ENCODE results near the gene MATK.

MATK gene

DNA sequence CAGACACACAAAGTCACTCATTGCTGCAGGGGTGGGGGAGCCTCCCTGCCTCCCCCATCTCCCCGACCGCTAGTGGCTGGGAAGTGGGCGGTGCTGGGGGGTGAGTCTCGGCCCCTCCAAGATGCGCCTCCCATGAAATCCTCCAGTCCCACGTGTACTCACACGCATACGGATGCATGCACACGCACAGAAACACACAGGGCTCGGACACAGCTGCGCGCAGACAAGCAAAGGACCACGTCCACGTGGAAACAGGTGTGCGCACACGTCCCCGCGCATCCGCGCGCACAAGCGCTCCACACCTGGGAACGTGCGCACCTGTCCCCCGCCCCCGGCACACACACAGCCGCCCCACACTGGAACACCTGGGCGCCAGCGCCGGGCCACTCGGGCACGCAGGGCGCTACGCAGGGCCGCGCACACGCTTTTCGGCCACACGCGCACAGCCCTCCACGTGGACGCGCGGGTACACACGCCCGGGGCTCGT is 687 bp downstream of the MATK start:
- DNase-seq: no peak

DNA sequence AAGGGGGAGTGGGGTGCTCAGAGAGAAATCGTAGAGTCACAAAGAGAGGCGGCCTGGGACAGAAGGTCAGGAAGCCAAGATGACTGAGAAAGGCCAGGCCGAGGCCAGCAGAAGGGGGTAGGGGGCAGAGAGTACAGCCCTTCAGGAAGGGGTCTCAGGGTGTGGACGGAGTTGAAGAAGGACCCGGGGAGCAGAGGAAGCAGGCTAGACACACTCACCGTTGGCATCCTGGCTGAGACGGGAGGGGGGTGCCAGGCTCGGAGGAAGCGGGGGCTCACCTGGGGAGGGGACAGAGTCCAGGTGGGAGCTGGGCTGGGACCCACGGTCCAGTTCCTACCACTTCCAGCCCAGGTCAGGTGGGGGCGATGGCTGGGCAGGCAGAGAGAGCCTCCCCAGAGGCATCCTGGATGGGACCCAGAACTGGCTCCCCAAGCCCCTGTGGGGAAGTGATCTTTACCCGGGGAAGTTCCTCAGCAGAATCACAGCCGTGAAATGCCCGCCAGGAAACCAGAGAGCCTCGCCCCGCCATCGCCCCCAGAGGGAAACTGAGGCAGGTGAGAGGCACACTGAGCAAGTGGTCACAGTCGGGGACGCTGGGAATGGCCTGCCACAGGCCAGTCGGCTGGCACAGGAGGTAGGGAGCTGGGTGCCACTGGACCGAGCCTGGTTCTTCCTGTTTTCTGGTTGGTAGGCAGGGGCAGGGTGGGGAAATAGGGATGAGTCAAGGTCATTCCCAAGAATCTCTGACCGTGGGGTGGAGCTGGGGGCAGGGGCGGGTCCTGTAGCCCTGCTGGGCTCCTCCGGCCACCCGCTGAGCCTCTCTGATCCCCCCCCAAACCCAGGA is 1.4 kb downstream of the MATK start:
- no peak for DNase-seq

DNA sequence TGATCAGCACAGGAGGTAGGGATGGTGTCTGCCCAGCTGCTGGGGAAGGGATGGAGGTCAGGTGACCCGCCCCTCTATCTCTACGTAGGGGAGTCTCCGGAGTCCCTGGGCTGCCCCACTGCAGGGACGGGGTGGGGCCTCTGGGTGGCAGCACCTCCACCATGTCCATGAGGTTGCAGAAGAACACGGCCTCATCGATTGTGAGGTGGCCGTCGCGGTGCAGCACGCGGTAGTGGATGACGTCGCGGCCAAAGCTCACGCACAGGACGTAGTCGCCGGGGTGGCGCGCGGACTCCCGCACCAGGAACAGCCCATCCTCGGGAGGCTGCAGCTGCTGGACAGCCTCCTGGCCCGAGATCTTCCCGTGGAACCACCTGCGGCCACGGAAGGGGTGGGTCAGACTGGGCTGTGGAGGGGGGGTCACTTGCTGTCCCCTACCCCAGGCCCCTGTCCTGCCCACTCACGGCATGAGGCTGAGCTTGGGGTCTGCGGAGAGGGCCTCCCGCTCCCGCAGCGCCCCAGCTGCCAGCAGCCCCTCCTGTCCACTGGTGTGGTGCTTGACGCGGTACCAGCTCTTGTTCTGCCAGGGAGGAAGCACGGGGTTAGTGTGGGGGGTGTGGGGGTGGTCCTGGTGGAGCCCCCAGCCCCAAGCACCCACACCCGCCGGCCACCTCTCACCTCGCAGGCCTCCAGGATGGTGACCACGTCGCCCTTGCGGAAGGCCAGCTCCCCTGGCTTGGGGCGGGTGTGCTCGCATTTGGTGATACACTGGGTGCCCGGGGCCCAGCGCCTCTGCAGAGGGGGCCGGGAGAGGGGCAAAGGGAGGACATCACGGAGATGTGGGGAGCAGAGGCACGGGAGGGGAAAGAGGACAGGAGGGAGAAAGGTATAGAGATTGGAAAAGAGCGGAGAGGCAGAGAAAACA is 2.3 kb downstream of the MATK start:
- no peak for DNase-seq

DNA sequence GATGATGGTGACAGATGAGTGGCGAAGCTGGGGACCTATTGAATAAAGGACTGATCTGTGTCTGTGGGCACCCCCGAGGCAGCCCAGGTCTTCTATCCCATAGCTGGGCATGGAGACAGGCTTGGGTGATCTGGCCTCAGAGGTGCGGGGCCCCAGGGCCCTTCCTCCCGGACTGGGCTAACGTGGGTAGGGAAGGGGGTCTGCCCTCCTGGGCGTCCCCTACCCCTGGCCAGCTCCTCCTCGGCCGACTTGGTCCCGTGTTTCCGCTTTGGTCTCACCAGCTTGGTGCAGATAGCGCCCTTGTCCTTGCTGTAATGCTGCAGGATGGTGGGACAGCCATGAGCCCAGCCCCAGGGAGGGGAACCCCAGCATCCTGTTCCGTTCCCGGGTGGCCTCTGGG is 3.3 kb downstream of the MATK start:
- DNase-seq: no peak

DNA sequence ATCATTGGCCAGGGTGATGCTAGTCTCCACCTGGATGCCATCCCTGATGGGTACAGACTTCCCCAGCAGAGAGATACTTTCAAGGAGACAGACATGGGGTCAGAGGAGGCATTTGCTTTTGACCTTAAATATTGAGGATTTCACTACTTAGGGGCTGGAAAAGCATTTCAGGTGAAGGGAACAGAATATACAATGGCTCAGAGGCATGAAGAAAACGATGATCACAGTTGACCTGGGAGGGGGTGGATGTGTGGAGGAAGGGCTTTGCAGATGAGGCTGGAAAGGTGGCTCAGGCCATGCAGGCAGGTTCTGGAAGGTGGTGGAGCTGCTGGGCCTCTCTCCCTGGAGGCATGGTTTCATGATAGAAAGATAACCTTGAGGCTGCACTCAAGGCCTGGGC is 3.9 kb downstream of the MATK start:
- DNase-seq: no peak

DNA sequence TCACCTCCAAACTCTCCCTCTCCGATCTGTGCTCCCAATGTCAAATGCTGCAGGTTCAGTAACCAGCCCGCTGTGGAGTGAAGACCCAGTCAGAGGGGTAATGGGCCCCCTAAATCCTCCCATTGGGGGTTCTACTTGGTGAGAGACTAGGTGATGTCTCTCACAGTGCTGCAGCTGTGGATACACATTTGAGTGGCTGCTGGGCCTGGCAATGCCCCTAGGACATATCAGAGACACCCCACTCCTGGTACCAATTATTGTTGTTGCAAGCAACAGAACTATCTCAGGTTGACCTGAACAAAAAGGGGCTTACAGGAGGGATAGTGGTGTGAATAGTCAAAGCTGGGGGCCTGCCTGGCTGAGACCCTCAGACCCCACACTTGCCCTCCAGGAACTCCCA is 4.6 kb downstream of the MATK start:
- DNase-seq: no peak

DNA sequence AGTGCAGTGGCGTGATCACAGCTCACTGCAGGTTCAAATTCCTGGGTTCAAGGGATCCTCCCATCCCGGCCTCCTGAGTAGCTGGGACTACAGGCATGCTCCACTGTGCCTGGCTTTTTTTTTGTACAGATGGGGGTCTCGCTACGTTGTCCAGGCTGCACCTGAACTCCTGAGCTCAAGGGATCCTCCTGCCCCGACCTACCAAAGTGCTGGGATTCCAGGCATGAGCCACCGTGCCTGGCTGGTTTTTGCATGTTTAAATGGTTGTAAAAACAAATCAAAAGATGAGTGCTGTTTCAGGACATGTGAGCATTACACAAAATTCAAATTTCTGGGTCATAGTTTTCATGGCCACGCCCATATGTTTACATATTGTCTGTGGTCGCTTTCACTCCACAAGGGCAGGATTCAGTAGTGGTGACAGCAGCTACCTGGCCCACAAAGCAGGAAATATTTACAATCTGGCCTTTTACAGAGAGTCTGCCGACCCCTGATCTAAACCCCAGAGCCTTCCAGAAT is 5.3 kb downstream of the MATK start:
- no peak for DNase-seq

DNA sequence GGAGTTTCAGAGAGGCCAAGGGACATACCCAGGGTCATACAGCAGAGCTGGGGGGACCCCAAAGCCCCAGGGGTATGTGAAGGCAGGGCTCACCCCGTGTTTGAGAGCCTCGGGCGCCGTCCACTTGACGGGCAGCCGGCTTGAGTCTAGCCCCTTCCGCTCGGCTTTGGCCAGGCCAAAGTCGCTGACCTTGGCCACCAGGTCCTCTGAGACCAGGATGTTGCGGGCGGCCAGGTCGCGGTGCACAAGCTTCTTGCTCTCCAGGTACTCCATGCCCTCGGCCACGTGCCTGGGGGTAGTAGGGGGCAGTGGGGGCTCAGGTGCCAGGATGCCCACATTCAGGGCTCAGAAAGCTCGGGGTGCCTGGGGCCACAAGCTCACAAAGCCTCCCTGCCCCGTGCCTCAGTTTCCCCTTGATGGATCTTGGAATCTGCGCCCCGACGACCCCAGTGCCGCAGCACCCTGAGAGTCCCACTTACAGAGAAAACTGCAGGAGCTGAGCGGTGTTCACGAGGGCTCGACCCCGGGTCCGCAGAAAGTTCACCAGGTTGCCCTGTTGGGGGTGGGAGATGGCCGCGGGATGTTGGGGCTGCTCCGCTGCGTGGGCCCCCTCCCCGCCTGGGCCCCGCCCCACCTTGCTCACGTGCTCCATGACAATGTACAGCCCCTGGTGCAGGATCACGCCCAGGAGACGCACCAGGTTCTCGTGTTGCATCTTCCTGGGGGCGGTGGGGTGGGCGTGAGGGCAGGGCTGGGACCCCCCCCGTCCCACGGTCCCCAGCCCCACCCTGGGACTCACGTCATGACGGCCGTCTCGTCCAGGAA is 7.1 kb downstream of the MATK start:
- no peak for DNase-seq

DNA sequence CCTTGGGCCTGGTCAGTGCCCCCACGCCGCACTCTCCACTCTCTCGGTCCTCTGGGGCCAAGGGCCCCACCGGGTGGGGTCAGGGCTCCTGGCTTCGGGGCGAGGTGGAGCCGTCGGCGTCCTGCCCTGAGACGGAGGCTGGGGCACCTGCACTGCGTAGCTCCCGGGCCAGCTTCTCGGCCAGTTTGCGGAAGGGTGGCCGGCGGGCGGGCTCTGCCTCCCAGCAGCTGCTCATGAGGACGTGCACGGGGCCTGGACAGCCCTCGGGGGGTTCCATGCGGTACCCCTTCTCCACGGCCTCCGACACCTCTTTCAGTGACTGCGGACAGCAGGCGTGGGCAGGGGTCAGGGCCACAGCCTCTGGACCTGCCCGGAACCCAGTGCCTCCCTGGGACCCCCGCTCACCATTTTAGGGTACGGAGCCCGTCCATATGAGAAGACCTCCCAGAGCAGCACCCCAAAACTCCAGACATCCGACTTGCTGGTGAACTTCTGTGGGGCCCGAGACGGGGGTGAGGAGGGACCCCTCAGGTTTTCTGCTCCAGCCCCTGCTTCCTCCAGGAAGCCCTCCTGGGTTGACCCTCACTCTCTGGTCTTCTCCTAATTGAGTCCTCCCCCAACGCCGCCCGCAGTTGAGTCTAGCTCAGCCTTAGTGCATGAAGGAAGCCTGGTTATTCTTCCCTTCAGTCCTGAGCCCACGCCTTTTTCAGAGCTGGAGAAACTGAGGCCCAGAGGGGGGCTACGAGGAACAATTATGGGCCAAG is 7.9 kb downstream of the MATK start:
- no peak for DNase-seq

DNA sequence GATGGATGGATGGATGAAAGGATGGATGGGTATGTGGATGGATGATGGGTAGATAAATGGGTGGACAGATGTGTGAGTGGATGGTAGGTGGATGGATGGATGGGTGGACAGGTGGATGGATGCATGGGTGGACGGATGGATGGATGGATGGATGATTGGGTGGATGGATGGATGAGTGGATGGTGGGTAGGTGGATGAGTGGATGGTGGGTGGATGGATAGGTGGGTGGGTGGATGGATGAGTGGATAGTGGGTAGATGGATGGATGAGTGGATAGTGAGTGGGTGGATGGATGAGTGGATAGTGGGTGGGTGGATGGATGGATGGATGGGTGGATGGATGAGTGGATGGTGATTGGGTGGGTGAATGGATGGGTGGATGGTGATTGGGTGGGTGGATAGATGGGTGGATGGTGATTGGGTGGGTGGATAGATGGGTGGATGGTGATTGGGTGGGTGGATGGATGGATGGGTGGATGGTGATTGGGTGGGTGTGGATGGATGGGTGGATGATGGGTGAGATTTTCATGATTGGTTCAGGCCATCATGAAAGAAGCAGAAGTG is 9.6 kb downstream of the MATK start:
- DNase-seq: no peak

DNA sequence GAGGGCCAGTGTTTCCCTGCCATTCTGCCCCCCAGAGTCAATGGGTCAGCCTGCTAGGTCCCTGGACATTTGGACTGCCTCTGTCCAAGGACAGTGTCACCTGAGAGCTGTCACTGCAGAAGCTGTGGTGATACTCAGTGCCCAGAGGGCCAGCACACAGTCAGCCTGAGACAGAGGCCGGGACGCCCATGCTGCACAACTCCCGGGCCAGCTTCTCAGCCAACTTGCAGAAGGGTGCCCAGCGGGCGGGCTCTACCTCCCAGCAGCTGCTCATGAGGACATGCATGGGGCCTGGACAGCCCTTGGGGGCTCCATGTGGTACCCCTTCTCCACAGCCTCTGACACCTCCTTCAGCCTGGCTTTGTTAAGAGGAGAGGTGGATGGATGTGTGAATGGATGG is 10.3 kb downstream of the MATK start:
- DNase-seq: no peak

DNA sequence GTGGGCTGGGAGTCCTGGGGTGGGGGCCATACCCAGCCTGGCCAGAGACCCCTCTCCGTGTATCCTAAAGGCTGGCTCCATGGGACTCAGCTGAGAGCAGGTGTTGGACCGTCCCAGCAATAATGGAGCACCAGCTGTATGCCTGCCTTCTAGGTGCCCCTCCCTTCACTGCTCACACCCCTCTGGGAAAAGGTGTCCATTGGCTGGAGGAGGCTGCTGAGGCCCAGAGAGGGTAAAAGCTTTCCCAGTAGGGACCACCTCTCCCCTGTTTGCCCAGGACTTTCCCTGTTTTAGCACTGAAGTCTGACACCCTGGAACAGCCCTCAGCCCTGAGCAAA is 10.8 kb downstream of the MATK start:
- DNase-seq: no peak

DNA sequence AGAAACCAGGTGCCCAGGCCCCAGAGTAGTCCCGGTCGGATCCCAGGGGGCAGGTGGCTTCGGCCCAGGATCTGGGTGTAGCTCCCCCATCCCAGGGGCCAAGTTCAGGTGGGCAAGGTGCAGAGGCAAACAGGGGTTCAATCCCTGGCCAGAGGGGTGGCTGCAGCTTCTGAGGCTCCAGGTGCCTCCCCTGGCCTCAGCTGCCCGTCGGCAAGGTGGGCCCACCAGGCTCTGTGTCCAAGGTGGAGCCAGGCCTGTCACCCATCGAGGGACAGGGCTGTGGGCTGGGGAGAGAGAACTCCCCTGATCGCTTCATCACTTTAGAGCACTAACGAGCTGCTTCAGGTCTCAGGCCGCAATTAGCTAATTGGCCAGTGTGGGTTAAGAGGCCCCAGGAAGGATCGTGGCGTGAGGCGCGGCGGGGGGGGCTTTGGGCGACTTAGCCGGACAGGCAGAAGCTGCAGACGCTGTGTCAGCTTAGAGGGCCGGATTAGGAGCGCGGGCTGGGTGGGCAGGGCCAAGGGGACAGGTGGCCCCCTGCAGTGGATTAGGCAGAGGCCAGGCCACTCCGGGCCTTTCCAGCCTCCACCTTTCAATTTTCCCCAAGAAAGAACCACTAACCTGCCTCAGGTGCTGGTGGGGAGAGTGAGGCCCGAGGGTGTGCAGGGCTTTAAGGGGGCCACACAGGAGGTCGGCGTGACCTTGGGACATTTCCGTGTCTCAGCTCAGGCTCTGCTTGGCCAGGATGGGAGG is 11.4 kb downstream of the MATK start:
- no peak for DNase-seq

DNA sequence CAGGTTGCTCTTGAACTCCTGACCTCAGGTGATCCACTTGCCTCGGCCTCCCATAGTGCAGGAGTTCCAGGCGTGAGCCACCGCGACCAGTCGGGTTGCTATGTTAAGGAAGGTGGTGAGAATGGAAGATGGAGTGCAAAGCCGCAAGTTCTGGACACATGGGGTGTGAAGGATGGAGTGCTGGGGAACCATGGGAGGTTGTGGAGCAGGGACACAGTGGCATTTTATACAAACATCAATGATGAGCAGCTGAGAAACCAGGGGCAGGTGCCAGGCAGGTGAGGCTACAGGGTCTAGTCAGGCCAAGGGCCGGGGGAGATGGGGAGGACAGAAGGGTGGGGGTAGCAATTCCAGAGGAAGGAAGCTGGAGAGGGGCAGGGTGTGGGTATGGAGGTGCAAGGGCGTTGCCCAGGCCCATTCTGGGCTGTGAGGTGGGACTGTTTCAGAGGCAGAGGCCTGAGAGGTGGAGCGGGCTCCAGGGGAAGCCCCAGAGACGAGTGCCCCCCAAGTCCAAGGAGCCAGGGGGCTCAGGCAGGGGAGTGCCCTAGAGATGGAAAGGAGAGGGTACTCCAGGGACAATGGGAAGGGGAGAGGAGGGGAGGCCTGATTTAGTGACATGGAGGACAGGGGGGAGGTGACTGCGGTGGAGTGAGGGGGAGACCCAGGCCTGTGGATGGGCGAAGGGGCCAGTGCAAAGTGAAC is 12.2 kb downstream of the MATK start:
- no peak for DNase-seq

DNA sequence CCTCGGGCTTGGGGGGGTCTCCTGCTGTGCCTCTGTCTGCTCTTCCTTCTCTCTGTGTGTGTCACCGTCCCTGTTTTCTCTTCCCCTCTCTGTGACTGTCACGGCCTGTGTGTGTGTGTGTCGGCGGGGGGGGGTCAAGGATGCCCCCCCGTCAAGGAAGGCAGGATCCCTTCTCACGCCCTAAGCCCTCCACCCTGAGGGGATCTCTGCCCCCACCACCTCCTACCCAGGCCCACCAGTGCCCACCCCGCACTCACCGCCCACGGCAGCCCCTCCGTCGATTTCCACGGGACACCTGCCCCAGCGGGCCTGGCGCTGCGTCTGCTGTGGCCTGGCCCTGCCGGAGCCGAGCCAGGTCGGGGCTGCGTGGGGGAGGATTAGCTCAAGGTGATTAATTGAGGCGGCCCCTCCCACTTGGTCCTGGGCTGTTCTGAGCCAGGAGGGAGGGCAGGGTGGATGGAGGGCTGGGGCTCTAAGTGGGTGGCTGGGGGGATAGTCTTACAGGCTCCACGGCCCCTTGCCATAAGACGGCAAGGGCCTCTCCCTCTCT is 14.2 kb downstream of the MATK start, which contains the start of gene RAX2:
Gene RAX2, minus strand, starts transcription at position 323 of the 550 bp plus-strand sequence. CDS start 486 bp downstream, outside the sequence.
- no peak for DNase-seq

DNA sequence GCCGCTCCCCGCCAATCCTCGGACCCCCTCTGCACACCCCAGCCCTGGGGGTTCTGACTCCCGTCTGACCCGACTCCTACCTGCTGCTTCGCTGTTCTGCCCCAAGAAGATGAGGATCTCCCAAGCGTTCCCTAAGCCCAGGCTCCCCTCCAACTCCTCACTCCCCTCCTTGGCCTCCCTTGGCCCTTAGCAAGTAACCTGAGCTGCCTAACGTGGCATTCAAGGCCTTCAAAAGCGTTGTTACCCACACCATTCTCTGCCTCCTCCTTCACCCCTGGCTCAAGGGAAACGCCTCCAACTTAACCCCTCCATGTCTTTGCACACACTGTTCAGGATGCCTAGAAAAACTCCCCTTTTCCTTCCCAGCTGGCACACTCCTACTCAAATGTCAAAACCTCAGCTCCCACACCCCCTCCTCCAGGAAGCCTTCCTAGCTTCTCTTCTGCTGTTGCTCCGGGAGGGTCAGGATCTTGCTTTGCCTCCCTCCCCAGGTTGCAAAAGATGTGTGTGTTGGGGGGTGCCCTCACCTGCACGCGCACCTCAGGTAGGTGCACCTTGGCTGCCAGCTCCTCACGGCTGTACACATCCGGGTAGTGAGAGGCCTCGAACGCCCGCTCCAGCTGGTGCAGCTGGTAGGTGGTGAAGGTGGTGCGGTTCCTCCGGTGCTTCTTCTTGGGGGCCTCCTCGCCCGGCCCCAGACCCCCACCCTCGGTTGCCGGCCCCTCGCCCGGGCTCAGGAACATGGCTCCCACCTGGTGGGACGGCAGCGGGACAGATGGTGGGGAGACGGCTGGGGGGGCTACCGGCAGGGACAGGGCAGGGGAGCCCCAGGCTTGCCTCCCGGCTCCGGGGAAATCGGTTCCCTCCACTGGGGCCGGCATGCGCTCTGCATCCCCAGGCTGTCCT is 14.9 kb downstream of the MATK start:
- DNase-seq: no peak

DNA sequence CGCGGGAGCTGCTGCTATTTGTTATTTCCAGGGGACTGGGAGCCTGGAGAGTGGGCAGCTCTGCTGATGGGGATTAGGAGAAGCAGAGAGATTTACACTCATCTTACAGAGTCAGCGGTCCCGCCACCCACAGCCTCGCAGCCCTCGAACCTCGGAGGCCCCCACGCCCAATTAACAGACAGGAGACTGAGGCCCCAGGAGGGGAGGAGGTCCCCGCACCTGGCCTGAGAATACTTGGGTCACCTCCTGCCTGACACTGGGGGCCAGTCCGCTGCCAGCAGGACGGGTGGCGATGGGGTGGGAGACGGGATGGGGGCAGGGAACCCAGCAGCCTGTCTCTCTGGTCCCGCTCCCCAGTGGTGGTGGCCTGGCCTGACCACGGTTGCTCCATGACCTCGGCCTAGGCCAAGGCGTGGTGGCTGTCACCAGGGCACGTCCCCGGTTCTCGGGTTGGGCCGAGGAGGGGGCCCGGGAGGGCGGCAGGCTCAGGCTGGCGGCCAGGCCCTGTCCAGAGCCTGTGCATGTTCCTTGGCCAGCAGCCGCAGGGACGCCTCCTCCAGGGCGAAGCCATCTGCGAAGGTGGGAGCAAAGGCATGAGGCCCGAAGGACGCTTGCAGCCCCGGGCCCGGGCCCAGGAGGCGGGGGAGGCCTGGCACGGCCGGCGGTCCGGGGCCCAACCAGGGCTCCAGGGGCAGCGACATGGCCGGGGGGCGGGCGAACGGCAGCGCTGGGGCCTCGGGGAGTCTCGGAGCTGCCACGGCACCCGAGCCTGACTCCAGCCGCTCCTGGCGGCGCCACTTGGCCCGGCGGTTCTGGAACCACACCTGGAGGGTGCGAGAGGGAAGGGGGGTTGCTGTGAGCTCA is 15.8 kb downstream of the MATK start:
- DNase-seq: no peak

DNA sequence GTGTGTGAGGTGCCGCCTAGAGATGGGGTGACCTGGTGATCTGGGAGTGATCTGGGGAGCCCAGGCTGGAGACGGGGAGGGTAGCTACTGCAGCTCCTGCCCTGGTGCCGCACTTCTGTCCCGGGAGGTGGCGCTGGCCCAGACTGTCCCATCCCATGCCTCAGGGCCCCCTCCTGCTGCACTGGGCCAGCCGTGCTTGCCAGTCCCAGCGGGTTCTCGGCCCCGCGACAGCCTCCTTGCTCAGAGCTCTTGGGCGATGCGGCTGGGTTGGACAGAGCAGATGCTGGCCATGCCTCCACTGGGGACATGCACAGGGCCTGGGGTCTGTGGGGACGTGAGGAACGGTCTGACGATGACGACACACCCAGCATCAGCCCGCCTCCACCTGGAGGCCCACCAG is 16.7 kb downstream of the MATK start:
- no peak for DNase-seq

All from activated CD4-positive, alpha-beta T cell treated with anti-CD3 and anti-CD28 coated beads, Interleukin-2, amount 50 U/mL, for 16 hours (primary cell).